ENCODE measurements around the gene RHOBTB1.

RHOBTB1 gene

DNA sequence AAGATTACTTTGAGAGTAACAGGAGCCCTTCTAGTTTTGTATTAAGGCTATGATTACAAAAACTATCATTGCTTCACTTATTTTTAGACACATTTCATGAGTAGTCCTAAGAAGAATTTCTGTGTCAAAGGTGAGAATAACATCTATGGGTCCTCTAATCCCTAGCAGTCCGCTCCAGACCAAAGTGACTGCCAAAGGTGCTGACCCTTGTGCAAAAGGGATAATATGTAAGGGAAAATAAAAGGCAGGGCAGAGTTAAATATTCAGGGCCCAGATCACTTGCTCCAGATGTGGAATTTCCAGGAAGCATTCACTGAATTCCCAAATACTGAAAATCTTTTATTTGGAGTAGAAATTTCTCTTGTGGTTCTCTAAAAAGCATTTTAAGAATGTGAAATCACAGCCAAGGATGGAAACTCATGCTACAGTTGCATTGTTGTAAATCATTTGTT lies 29.3 kb downstream of the RHOBTB1 start:
- peak; percentile 58 for ATAC-seq
- TF ChIP-seq BACH2 (CRISPR knock-in tag; IDR thresholded peaks at IDR 0.05; ENCODE audit: borderline replicate concordance), result no peak
- TF ChIP-seq ISL1 (CRISPR knock-in tag; IDR thresholded peaks at IDR 0.05), result 0 out of 2 replicates have a peak, but pooled peaks have one; percentile 5

GRCh38 chr10:60913657-60914056 lies 30.3 kb downstream of the RHOBTB1 start:
- no peak for TF ChIP-seq SNAI2 (CRISPR knock-in tag; IDR thresholded peaks at IDR 0.05)
- TF ChIP-seq, protein P1, sequence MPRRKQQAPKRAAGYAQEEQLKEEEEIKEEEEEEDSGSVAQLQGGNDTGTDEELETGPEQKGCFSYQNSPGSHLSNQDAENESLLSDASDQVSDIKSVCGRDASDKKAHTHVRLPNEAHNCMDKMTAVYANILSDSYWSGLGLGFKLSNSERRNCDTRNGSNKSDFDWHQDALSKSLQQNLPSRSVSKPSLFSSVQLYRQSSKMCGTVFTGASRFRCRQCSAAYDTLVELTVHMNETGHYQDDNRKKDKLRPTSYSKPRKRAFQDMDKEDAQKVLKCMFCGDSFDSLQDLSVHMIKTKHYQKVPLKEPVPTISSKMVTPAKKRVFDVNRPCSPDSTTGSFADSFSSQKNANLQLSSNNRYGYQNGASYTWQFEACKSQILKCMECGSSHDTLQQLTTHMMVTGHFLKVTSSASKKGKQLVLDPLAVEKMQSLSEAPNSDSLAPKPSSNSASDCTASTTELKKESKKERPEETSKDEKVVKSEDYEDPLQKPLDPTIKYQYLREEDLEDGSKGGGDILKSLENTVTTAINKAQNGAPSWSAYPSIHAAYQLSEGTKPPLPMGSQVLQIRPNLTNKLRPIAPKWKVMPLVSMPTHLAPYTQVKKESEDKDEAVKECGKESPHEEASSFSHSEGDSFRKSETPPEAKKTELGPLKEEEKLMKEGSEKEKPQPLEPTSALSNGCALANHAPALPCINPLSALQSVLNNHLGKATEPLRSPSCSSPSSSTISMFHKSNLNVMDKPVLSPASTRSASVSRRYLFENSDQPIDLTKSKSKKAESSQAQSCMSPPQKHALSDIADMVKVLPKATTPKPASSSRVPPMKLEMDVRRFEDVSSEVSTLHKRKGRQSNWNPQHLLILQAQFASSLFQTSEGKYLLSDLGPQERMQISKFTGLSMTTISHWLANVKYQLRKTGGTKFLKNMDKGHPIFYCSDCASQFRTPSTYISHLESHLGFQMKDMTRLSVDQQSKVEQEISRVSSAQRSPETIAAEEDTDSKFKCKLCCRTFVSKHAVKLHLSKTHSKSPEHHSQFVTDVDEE (CRISPR knock-in tag; IDR thresholded peaks at IDR 0.05), result no peak
- TF ChIP-seq ZNF8 (CRISPR knock-in tag; IDR thresholded peaks at IDR 0.05), result no peak
- no peak for TF ChIP-seq OSR1 (CRISPR knock-in tag; IDR thresholded peaks at IDR 0.05)
- TF ChIP-seq, protein P2, sequence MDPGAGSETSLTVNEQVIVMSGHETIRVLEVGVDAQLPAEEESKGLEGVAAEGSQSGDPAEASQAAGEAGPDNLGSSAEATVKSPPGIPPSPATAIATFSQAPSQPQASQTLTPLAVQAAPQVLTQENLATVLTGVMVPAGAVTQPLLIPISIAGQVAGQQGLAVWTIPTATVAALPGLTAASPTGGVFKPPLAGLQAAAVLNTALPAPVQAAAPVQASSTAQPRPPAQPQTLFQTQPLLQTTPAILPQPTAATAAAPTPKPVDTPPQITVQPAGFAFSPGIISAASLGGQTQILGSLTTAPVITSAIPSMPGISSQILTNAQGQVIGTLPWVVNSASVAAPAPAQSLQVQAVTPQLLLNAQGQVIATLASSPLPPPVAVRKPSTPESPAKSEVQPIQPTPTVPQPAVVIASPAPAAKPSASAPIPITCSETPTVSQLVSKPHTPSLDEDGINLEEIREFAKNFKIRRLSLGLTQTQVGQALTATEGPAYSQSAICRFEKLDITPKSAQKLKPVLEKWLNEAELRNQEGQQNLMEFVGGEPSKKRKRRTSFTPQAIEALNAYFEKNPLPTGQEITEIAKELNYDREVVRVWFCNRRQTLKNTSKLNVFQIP (CRISPR knock-in tag; IDR thresholded peaks at IDR 0.05; ENCODE audit: borderline replicate concordance, low read depth), result no peak
- no peak for TF ChIP-seq CSDC2 (CRISPR knock-in tag; IDR thresholded peaks at IDR 0.05)
- TF ChIP-seq, protein P3, sequence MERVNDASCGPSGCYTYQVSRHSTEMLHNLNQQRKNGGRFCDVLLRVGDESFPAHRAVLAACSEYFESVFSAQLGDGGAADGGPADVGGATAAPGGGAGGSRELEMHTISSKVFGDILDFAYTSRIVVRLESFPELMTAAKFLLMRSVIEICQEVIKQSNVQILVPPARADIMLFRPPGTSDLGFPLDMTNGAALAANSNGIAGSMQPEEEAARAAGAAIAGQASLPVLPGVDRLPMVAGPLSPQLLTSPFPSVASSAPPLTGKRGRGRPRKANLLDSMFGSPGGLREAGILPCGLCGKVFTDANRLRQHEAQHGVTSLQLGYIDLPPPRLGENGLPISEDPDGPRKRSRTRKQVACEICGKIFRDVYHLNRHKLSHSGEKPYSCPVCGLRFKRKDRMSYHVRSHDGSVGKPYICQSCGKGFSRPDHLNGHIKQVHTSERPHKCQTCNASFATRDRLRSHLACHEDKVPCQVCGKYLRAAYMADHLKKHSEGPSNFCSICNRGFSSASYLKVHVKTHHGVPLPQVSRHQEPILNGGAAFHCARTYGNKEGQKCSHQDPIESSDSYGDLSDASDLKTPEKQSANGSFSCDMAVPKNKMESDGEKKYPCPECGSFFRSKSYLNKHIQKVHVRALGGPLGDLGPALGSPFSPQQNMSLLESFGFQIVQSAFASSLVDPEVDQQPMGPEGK (CRISPR knock-in tag; IDR thresholded peaks at IDR 0.05; ENCODE audit: borderline replicate concordance), result no peak
- TF ChIP-seq ESRRG (CRISPR knock-in tag; IDR thresholded peaks at IDR 0.05), result no peak
- ATAC-seq, result no peak

DNA sequence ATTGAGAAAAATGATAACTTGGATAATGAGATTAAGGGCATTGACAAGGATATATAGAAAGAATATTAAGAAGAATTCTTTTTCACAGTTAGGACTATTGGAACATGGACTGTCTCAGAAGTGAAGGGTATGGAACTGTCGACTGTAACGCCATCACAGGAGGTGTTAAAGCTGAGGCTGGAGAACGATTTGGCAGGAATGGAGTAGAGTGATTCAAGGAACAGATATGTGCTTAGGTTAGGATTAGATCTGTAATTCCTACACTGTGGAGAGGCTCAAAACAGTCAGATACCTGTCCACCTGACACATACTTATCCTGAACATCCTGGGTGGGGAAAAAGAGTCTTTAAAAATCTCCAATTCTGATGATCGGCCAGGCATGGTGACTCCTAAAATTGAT lies 30.9 kb downstream of the RHOBTB1 start:
- ATAC-seq, result no peak
- TF ChIP-seq PPARA (CRISPR knock-in tag; IDR thresholded peaks at IDR 0.05; ENCODE audit: borderline replicate concordance), result no peak
- TF ChIP-seq, protein P2 (CRISPR knock-in tag; IDR thresholded peaks at IDR 0.05; ENCODE audit: borderline replicate concordance, low read depth), result no peak
- TF ChIP-seq ARNTL (CRISPR knock-in tag; IDR thresholded peaks at IDR 0.05; ENCODE audit: borderline replicate concordance, low read depth), result no peak

DNA sequence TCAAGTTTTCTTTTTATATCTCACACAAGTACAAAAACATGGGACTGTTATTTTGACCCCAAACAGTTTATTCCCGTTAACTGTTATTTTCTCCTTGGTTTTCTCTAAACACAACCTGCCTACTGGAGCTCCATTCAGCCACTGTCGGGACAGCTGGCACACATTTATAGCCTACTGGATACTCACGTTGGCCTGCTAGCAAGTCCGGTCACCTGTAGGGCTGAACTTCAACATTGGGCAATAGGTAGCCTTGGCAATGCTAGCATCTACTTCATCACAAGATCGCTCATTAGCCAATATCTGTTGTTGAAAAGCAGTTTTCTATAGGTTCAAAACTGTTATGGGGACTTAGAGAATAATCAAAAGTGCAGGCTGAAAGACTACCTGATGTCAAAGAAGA lies 32.3 kb downstream of the RHOBTB1 start:
- ATAC-seq, result no peak
- TF ChIP-seq GLIS3 (CRISPR knock-in tag; IDR thresholded peaks at IDR 0.05), result no peak
- TF ChIP-seq, protein P2 (CRISPR knock-in tag; IDR thresholded peaks at IDR 0.05; ENCODE audit: borderline replicate concordance, low read depth), result no peak
- no peak for TF ChIP-seq ZFP3 (CRISPR knock-in tag; IDR thresholded peaks at IDR 0.05)
- TF ChIP-seq TOX (CRISPR knock-in tag; IDR thresholded peaks at IDR 0.05; ENCODE audit: borderline replicate concordance), result no peak
- no peak for TF ChIP-seq ZFP30 (CRISPR knock-in tag; IDR thresholded peaks at IDR 0.05)
- no peak for TF ChIP-seq ZC3H10 (CRISPR knock-in tag; IDR thresholded peaks at IDR 0.05)

- no peak for ATAC-seq
- TF ChIP-seq, protein P3 (CRISPR knock-in tag; IDR thresholded peaks at IDR 0.05; ENCODE audit: borderline replicate concordance), result no peak
- TF ChIP-seq ZC3H10 (CRISPR knock-in tag; IDR thresholded peaks at IDR 0.05), result no peak
- TF ChIP-seq, protein P4, sequence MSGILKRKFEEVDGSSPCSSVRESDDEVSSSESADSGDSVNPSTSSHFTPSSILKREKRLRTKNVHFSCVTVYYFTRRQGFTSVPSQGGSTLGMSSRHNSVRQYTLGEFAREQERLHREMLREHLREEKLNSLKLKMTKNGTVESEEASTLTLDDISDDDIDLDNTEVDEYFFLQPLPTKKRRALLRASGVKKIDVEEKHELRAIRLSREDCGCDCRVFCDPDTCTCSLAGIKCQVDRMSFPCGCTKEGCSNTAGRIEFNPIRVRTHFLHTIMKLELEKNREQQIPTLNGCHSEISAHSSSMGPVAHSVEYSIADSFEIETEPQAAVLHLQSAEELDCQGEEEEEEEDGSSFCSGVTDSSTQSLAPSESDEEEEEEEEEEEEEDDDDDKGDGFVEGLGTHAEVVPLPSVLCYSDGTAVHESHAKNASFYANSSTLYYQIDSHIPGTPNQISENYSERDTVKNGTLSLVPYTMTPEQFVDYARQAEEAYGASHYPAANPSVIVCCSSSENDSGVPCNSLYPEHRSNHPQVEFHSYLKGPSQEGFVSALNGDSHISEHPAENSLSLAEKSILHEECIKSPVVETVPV (CRISPR knock-in tag; IDR thresholded peaks at IDR 0.05), result no peak
- TF ChIP-seq GLIS3 (CRISPR knock-in tag; IDR thresholded peaks at IDR 0.05), result no peak
Measured at GRCh38 chr10:60911216-60911615, 32.8 kb downstream of the RHOBTB1 start.

Data from SK-N-SH treated with all-trans-retinoic acid at 6 μM for 48 hours (cell line).